ENCODE measurements around the gene SLC37A4. TPM values are rescaled to one million over a fixed set of nuclear protein-coding genes. Genes with fewer than 3 reads are reported as not detected.

SLC37A4 gene
- total RNA-seq, 1 experiment from 2014 or later = 108 TPM

DNA sequence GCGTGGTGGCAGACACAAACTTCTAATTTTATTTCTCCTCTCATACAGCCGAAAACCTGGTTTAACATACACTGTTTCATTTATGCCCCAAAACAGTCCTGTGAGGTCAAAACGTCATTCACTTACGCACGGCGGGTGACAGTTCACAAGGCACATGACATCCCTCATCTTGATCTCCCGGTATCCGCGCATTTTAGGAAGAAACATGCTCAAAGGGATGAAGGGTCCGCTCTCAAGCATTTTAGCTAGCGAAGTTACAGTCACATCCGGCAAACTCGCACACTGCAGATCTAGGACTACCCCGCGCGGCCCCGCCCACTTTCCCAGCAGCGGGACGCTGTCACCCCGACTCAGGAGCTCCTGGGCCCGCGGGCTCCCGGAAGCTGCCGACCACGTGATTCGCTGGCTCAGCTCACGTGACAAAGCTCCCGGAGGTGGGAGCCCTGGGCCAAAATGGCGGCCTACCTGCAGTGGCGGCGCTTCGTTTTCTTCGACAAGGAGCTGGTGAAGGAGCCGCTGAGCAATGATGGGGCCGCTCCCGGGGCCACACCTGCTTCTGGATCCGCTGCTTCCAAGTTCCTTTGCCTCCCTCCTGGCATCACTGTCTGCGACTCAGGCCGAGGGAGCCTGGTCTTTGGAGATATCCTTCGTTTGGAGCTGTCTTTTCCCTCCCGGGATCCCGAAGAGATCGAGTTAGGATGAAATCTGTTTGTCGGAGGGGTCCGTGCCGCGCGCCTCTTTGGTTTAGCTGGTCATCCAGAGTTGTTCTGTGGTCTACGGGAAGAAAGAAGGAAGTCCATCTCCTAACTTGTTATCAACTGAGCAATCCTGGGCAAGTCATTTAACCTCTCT is 36.9 kb upstream of the SLC37A4 start, which contains the start of gene VPS11:
VPS11 (plus strand) TSS at position 448 of the 852 bp plus-strand sequence; CDS start at position 454, 6 bp downstream.
- TF ChIP-seq, protein P1, sequence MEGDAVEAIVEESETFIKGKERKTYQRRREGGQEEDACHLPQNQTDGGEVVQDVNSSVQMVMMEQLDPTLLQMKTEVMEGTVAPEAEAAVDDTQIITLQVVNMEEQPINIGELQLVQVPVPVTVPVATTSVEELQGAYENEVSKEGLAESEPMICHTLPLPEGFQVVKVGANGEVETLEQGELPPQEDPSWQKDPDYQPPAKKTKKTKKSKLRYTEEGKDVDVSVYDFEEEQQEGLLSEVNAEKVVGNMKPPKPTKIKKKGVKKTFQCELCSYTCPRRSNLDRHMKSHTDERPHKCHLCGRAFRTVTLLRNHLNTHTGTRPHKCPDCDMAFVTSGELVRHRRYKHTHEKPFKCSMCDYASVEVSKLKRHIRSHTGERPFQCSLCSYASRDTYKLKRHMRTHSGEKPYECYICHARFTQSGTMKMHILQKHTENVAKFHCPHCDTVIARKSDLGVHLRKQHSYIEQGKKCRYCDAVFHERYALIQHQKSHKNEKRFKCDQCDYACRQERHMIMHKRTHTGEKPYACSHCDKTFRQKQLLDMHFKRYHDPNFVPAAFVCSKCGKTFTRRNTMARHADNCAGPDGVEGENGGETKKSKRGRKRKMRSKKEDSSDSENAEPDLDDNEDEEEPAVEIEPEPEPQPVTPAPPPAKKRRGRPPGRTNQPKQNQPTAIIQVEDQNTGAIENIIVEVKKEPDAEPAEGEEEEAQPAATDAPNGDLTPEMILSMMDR (IDR thresholded peaks at IDR 0.05; ENCODE audit: insufficient read depth in 1 of 2, low read depth in 1 of 2, low read length in 1 of 2, severe bottlenecking in 1 of 2, unreplicated experiment in 1 of 2) = no peak
- Mint-ChIP-seq H3K9me3 (ENCODE audit: unreplicated experiment) (no peaks in the 10 kb centered on the region), H3K4me1 (ENCODE audit: low read depth, unreplicated experiment) (peaks cover 12% of the 10 kb centered on the region), H3K4me3 (ENCODE audit: unreplicated experiment) (peak within 1 kb of the TSS; percentile 100), H3K27me3 (ENCODE audit: insufficient read depth, unreplicated experiment) (no peaks in the 10 kb centered on the region), H3K36me3 (ENCODE audit: insufficient read depth, unreplicated experiment) (peaks cover 50% of the 10 kb centered on the region), H3K27ac (ENCODE audit: unreplicated experiment) (peak within 1 kb of the TSS; percentile 95)
- peak; percentile 99 for DNase-seq
- intact Hi-C loops (cut with micrococcal nuclease; ENCODE audit: unreplicated experiment) = loop anchor here (1.0 kb wide), 4 partner anchors 10 to 33 kb away; partner anchors contain the start of genes HMBS and HYOU1
- CTCF ChIA-PET = interaction anchor here (0.5 to 1.8 kb wide), 20 partner anchors 11 to 407 kb away, joined by 3 to 25 read pairs (median 4); partner anchors contain the start of genes BCL9L, C2CD2L, DPAGT1 and HINFP
- H3K4me3 ChIP-seq (ENCODE audit: low read depth, low read length) = peak within 1 kb of the TSS; percentile 80
- POLR2A ChIA-PET = interaction anchor here (0.6 to 2.2 kb wide), 28 partner anchors 10 to 1740 kb away, joined by 3 to 72 read pairs (median 5); partner anchors contain the start of genes C2CD2L, CBL, CENATAC and CEP164
- H3K4me1 ChIP-seq = no peaks in the 10 kb centered on the region
- no TSS peak for BruUV-seq (replicated peaks)
- H3K36me3 ChIP-seq (ENCODE audit: control insufficient read depth, insufficient read depth, low read length) = peaks cover 5% of the 10 kb centered on the region; the same call in 1 of the 2 replicates
- H3K27me3 ChIP-seq (replicated peaks; ENCODE audit: control insufficient read depth, insufficient read depth, low read length) = no peaks in the 10 kb centered on the region
- H3K9me3 ChIP-seq = no peaks in the 10 kb centered on the region

DNA sequence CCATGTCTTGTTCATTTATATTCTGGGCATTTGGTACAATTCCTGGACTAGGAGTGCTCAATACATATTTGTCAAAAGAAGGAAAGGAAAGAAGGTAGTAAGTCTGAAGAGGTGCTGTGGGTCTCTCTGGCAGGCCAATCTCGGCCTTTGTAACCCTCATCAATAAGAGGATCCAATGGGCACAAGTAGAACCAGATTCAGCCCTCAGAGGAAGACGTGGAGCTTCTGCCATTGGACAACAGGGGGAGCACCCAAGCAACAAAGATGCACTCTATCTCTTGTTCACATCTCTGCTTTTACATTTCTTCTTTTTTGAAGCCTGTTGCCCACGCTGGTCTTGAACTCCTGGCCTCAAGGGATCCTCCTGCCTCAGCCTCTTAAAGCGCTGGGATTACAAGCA is 34.7 kb upstream of the SLC37A4 start:
- no peaks in the 10 kb centered on the region for H3K9me3 ChIP-seq
- ChIA-PET POLR2A (interaction anchor here (0.6 to 1.0 kb wide), 3 partner anchors 9 to 29 kb away, joined by 3 to 4 read pairs (median 3); partner anchors contain the start of gene HYOU1), CTCF (interaction anchor here (0.6 to 1.0 kb wide), 3 partner anchors 17 to 121 kb away, joined by 3 read pairs; no protein-coding TSS in a partner anchor)
- TF ChIP-seq, protein P1 (IDR thresholded peaks at IDR 0.05; ENCODE audit: insufficient read depth in 1 of 2, low read depth in 1 of 2, low read length in 1 of 2, severe bottlenecking in 1 of 2, unreplicated experiment in 1 of 2) = peak; percentile 60 to 67
- no peaks in the 10 kb centered on the region for H3K27me3 Mint-ChIP-seq (ENCODE audit: insufficient read depth, unreplicated experiment)
- H3K4me3 ChIP-seq (ENCODE audit: low read depth, low read length) = no peak overlapping the region
- DNase-seq = peak; percentile 65 to 68
- peaks cover 28% of the 10 kb centered on the region for H3K36me3 Mint-ChIP-seq (ENCODE audit: insufficient read depth, unreplicated experiment)
- H3K9me3 Mint-ChIP-seq (ENCODE audit: unreplicated experiment) = no peaks in the 10 kb centered on the region
- H3K27ac Mint-ChIP-seq (ENCODE audit: unreplicated experiment) = no peak overlapping the region
- H3K4me3 Mint-ChIP-seq (ENCODE audit: unreplicated experiment) = peak overlapping the region; percentile 46
- H3K27me3 ChIP-seq (replicated peaks; ENCODE audit: control insufficient read depth, insufficient read depth, low read length) = no peaks in the 10 kb centered on the region
- no peaks in the 10 kb centered on the region for H3K4me1 ChIP-seq
- intact Hi-C loops (cut with micrococcal nuclease; ENCODE audit: unreplicated experiment) = loop anchor here (1.0 kb wide), 1 partner anchor 132 kb away; no protein-coding TSS in a partner anchor
- peaks cover 3% of the 10 kb centered on the region; the same call in 1 of the 2 replicates for H3K36me3 ChIP-seq (ENCODE audit: control insufficient read depth, insufficient read depth, low read length)
- BruUV-seq (replicated peaks) = no TSS peak
- H3K4me1 Mint-ChIP-seq (ENCODE audit: low read depth, unreplicated experiment) = peaks cover 12% of the 10 kb centered on the region

DNA sequence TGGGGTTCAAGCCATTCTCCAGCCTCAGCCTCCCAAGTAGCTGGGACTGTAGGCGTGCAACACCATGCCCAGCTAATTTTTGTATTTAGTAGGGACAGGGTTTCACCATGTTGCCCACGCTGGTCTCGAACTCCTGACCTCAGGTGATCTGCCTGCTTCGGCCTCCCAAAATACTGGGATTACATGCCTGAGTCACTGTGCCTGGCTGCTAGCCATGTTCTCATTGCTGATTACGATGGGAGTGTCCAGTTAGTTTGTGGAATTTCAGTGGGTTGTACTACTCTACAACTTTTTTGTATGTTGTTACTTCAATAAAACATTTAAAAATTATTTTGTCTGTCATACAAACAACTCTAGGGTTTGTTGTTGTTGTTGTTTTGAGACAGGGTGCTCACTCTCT is 32.1 kb upstream of the SLC37A4 start:
- intact Hi-C loops (cut with micrococcal nuclease; ENCODE audit: unreplicated experiment) = no loop called here
- Mint-ChIP-seq H3K4me1 (ENCODE audit: low read depth, unreplicated experiment) (peaks cover 20% of the 10 kb centered on the region), H3K36me3 (ENCODE audit: insufficient read depth, unreplicated experiment) (peaks cover 13% of the 10 kb centered on the region), H3K27ac (ENCODE audit: unreplicated experiment) (no peak overlapping the region), H3K4me3 (ENCODE audit: unreplicated experiment) (no peak overlapping the region), H3K27me3 (ENCODE audit: insufficient read depth, unreplicated experiment) (no peaks in the 10 kb centered on the region), H3K9me3 (ENCODE audit: unreplicated experiment) (no peaks in the 10 kb centered on the region)
- peaks cover 5% of the 10 kb centered on the region; the same call in 1 of the 2 replicates for H3K4me1 ChIP-seq
- TF ChIP-seq, protein P1 (IDR thresholded peaks at IDR 0.05; ENCODE audit: insufficient read depth in 1 of 2, low read depth in 1 of 2, low read length in 1 of 2, severe bottlenecking in 1 of 2, unreplicated experiment in 1 of 2) = no peak
- no TSS peak for BruUV-seq (replicated peaks)
- DNase-seq = no peak
- ChIA-PET POLR2A (interaction anchor here (1.2 kb wide), 1 partner anchor 32 kb away, joined by 3 read pairs; a partner anchor contains a TSS), CTCF (no interaction called here)
- H3K4me3 ChIP-seq (ENCODE audit: low read depth, low read length) = no peak overlapping the region
- no peaks in the 10 kb centered on the region for H3K9me3 ChIP-seq
- no peaks in the 10 kb centered on the region for H3K36me3 ChIP-seq (ENCODE audit: control insufficient read depth, insufficient read depth, low read length)
- H3K27me3 ChIP-seq (replicated peaks; ENCODE audit: control insufficient read depth, insufficient read depth, low read length) = no peaks in the 10 kb centered on the region

Measured in Caco-2 (cell line).